Colonic mucosa (tissue), 4 donors: Measurements from ENCODE around the gene GLUD1. TPM values are rescaled to one million over a fixed set of nuclear protein-coding genes. Genes with fewer than 3 reads are reported as not detected.
"Not testable (repeated sequence)": the region's sequence is repeated elsewhere in the genome, so short reads cannot be mapped to it uniquely, and the experiment has no call there.

Experiments used
- DNase-seq: peaks from one replicate; pipeline ENCODE4 v3.0.0-alpha.2; 2020
- H3K27ac ChIP-seq: fragments of 200-600 bp; one replicate; pipeline ENCODE4 v1.8.0; 2021
- H3K27me3 ChIP-seq: fragments of 200-600 bp; one replicate; pipeline ENCODE4 v1.8.0; 2021
- H3K36me3 ChIP-seq: fragments of 200-600 bp; one replicate; pipeline ENCODE4 v1.8.0; 2021
- H3K4me1 ChIP-seq: fragments of 200-600 bp; one replicate; pipeline ENCODE4 v1.8.0; 2021; ENCODE audit warnings: mild to moderate bottlenecking
- H3K4me3 ChIP-seq: fragments of 200-600 bp; one replicate; pipeline ENCODE4 v1.8.0; 2021
- H3K9ac ChIP-seq, 2 donors: one replicate each; pipeline ENCODE4 v1.7.0; 2013; ENCODE audit warnings: control low read depth in 2 of 2, low read depth in 2 of 2, low read length in 2 of 2
- H3K9me3 ChIP-seq: fragments of 200-600 bp; one replicate; pipeline ENCODE4 v1.8.0; 2021
- intact Hi-C: fragments of 100-400 bp; cut with DNase I; formaldehyde crosslinking; loops from one replicate; pipeline ENCODE4 v1.14.1; 2022
- total RNA-seq, 2 donors: library from RNA; stranded (reverse); fragmentation: NEBNext Ultra II Directional in 1 of 2; extraction: Animal tissue kit (Norgen Biotek cat#: 25700) in 1 of 2; gene quantifications; one replicate each; pipeline ENCODE4 v1.2.1, GENCODE V29; 2021
- TF ChIP-seq, protein P1 (sequence below): fragments of 200-600 bp; IDR thresholded peaks from one replicate; pipeline ENCODE4 v1.8.0; 2022; ENCODE audit warnings: antibody characterized with exemption, mild to moderate bottlenecking
- donor health status: healthy.
- donor health status: DM: no; HTN: no; CAD: no.
- donor health status: DM: no; HTN: no; CAD: no.

GLUD1 gene
- total RNA-seq, 2 donors from 2014 or later = 94.1 to 207 TPM

DNA sequence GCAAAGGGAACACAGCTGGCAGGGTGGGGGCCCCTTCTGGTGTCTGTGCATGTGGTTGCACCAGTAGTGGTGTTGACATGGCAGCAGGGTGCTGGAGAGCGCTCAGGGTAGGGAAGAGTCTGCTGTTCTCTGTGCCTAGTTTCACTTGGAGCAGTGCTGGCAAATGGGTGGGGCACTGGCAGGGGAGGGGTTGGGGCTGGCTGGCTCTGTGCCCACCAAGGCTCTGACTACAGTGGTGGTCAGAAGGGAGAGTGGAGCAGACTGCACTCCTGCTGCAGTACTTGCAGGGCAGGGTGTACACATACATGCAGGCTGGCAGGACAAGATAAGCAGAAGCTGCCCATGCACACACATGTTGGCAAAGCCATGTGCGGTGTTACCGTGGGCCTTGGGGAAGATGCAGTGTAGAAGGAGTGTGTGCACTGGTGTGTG, 56.3 kb downstream of the GLUD1 start:
- TF ChIP-seq, protein P1, sequence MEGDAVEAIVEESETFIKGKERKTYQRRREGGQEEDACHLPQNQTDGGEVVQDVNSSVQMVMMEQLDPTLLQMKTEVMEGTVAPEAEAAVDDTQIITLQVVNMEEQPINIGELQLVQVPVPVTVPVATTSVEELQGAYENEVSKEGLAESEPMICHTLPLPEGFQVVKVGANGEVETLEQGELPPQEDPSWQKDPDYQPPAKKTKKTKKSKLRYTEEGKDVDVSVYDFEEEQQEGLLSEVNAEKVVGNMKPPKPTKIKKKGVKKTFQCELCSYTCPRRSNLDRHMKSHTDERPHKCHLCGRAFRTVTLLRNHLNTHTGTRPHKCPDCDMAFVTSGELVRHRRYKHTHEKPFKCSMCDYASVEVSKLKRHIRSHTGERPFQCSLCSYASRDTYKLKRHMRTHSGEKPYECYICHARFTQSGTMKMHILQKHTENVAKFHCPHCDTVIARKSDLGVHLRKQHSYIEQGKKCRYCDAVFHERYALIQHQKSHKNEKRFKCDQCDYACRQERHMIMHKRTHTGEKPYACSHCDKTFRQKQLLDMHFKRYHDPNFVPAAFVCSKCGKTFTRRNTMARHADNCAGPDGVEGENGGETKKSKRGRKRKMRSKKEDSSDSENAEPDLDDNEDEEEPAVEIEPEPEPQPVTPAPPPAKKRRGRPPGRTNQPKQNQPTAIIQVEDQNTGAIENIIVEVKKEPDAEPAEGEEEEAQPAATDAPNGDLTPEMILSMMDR = no peak
- H3K9ac ChIP-seq = no peak overlapping the region
- H3K36me3 ChIP-seq = no peaks in the 10 kb centered on the region
- DNase-seq = no peak
- no peak overlapping the region for H3K4me3 ChIP-seq
- no peak overlapping the region for H3K27ac ChIP-seq
- H3K27me3 ChIP-seq = no peaks in the 10 kb centered on the region
- no peaks in the 10 kb centered on the region for H3K4me1 ChIP-seq
- H3K9me3 ChIP-seq = no peaks in the 10 kb centered on the region
- intact Hi-C loops = no loop called here

DNA sequence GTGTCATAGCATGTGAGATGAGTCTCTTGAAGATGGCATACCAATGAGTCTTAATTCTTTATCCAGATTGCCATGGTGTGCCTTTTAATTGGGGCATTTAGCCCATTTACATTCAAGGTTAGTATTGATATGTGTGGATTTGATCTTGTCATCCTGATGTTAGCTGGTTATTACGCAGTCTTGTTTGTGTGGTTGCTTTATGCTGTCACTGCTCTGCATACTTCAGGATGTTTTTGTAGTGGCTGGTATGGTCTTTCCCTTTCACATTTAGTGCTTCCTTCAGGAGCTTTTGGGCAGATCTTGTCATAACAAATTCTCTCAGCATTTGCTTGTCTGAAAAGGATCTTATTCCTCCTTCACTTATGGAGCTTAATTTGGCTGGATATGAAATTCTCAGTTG, 58.0 kb downstream of the GLUD1 start:
- DNase-seq = no peak
- TF ChIP-seq, protein P1 = no peak
- H3K9ac ChIP-seq = no peak overlapping the region
- no peak overlapping the region for H3K27ac ChIP-seq
- no peaks in the 10 kb centered on the region for H3K9me3 ChIP-seq
- no peaks in the 10 kb centered on the region for H3K4me1 ChIP-seq
- H3K4me3 ChIP-seq = no peak overlapping the region
- no peaks in the 10 kb centered on the region for H3K36me3 ChIP-seq
- H3K27me3 ChIP-seq = no peaks in the 10 kb centered on the region
- intact Hi-C loops = no loop called here

DNA sequence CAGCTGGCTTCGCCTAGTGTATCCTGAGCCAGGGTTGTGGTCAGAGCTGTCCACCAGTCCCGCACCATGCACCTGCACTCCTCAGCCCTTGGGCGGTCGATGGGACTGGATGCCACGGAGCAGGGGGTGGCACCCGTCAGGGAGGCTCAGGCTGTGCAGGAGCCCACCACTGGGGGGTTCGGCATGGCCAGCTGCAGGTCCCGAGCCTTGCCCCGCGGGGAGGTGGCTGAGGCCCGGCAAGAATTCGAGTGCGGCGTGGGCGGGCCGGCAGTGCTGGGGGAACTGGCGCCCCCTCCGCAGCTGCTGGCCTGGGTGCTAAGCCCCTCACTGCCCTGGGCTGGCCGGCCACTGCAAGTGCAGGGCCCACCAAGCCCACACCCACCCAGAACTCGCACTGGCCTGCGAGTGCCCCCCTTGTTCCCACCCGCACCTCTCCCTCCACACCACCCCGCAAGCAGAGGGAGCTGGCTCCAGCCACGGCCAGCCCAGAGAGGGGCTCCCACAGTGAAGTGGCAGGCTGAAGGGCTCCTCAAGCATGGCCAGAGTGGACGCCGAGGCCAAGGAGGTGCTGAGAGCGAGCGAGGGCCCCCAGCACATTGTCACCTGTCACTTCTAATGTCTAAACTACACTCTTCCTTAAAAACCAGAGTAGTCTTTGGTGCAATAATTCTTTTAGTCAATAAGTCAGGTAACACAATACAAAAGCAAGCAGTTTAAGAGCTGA, 63.6 kb downstream of the GLUD1 start:
- DNase-seq = no peak
- Histone ChIP-seq H3K27me3 (no peaks in the 10 kb centered on the region), H3K4me3 (no peak overlapping the region), H3K27ac (no peak overlapping the region), H3K4me1 (no peaks in the 10 kb centered on the region), H3K36me3 (no peaks in the 10 kb centered on the region), H3K9ac (no peak overlapping the region), H3K9me3 (no peaks in the 10 kb centered on the region)
- TF ChIP-seq, protein P1 = no peak
- intact Hi-C loops = no loop called here

GRCh38 chr10:87030419-87030818, 64.2 kb downstream of the GLUD1 start:
- H3K9me3 ChIP-seq, H3K9ac ChIP-seq, intact Hi-C loops, H3K27ac ChIP-seq, DNase-seq, H3K4me1 ChIP-seq, H3K27me3 ChIP-seq, H3K4me3 ChIP-seq, H3K36me3 ChIP-seq: not testable (repeated sequence)

DNA sequence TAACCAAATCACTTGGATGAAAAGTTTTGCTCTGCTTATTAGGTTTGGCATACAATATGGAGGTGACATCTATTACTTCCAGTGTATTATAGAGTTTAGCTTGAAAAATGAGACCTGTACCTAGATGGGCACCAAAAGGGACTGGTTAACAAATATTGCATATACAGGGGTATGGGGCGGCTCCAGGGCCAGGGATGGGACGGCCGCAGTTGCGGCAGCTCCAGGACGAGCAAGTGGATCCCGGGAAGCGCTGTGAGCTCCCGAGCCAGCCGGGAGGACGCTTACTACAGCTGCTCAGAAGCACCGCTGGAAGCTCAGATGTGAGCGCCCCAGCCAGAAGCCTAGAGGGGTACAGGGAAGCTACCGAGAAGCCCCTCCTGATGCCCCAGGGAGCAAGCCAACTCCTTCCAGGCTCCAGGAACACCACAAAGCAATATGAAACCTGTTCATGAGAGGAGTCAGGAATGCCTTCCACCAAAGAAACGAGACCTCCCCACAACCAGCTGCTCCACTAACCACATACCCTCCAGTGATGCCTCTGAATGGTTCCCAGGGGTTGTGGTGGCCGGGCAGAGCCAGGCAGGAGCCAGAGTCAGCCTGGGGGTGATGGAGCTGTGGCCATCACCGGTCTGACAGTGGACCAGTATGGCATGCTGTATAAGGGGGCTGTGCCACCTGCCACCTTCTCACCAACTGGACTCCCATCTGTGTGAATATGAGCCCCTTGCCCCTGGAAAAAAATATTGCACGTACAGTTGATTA, 67.7 kb downstream of the GLUD1 start:
- H3K27ac ChIP-seq, H3K36me3 ChIP-seq, DNase-seq, intact Hi-C loops, H3K9ac ChIP-seq, H3K4me1 ChIP-seq, H3K27me3 ChIP-seq, H3K9me3 ChIP-seq, H3K4me3 ChIP-seq: not testable (repeated sequence)

DNA sequence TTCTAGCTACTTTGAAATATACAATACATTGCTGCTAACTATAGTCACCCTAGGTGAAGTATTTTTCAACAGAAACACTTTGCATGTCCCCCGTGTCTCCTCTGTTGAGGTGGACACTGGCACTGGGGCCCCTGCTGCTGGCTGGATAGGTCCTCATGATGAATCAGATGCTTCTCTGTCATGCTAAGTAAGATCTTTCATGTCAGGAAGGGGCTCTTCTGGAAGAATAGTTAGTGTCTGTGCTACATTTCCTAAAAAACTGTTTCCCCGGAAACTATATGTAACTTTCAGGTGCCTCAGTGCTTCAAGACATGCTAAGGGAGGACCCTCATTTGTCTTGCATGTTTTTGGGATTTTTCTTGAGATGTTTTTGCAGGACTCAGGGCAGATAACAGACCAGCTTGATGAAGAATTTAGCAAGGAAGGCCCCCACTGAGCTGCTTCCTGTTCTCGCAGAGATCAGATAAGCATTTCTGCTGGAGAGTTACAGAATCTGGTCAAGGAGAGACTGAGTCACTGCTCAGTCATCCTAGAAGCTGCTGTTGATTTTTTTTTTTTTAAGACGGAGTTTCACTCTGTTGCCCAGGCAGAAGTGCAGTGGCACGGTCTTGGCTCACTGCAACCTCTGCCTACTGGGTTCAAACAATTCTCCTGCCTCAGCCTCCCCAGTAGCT, 69.2 kb downstream of the GLUD1 start:
- H3K9ac ChIP-seq, H3K4me3 ChIP-seq, DNase-seq, intact Hi-C loops, H3K9me3 ChIP-seq, H3K4me1 ChIP-seq, H3K27ac ChIP-seq, H3K36me3 ChIP-seq, H3K27me3 ChIP-seq: not testable (repeated sequence)

DNA sequence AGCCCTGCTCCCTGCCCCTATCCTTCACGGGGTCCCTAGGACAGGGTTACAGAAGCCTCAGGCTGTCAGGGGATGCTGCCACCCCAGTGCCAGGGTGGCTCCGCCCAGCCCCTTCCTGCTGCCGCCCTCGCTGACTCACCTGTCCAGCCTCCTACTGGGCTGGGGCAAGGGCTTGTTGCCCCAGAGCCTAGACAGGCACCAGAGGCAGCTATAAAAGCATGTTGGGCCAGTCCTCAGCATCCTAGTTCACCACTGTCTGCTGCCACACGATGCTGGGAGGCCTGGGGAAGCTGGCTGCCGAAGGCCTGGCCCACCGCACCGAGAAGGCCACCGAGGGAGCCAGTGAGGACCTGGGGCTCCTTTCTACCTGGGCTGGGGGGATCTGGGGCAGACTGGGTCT, 74.6 kb downstream of the GLUD1 start, which contains the start of gene FAM25A:
Gene FAM25A, plus strand, starts transcription at position 239 of the 400 bp plus-strand sequence. Its CDS starts 31 bp downstream, at position 270.
- H3K9me3 ChIP-seq, intact Hi-C loops, H3K4me1 ChIP-seq, H3K9ac ChIP-seq, H3K4me3 ChIP-seq, H3K36me3 ChIP-seq, H3K27ac ChIP-seq, H3K27me3 ChIP-seq, DNase-seq: not testable (repeated sequence)

- intact Hi-C loops, H3K4me3 ChIP-seq, DNase-seq, H3K36me3 ChIP-seq, H3K27me3 ChIP-seq, H3K27ac ChIP-seq, H3K4me1 ChIP-seq, H3K9ac ChIP-seq, H3K9me3 ChIP-seq: not testable (repeated sequence)
Measured at GRCh38 chr10:87019504-87019903, 75.1 kb downstream of the GLUD1 start.

- H3K4me1 ChIP-seq, H3K9ac ChIP-seq, H3K9me3 ChIP-seq, H3K27me3 ChIP-seq, H3K27ac ChIP-seq, H3K4me3 ChIP-seq, DNase-seq, H3K36me3 ChIP-seq, intact Hi-C loops: not testable (repeated sequence)
Measured at GRCh38 chr10:87019066-87019465, 75.6 kb downstream of the GLUD1 start.

- H3K4me1 ChIP-seq, DNase-seq, intact Hi-C loops, H3K9me3 ChIP-seq, H3K4me3 ChIP-seq, H3K27me3 ChIP-seq, H3K36me3 ChIP-seq, H3K27ac ChIP-seq, H3K9ac ChIP-seq: not testable (repeated sequence)
Measured at GRCh38 chr10:87018127-87018526, 76.5 kb downstream of the GLUD1 start.
